GM12873 (cell line): Measurements from ENCODE around the gene CGNL1.

Experiments
- TF ChIP-seq, protein P1 (sequence below): IDR thresholded peaks from 2 replicates; pipeline ENCODE4 v1.5.1; 2012; ENCODE audit warnings: low read depth, mild to moderate bottlenecking, moderate library complexity, low read length, control low read depth; ENCODE audit not compliant: insufficient read depth; ENCODE audit errors: missing control alignments

The CGNL1 gene

DNA sequence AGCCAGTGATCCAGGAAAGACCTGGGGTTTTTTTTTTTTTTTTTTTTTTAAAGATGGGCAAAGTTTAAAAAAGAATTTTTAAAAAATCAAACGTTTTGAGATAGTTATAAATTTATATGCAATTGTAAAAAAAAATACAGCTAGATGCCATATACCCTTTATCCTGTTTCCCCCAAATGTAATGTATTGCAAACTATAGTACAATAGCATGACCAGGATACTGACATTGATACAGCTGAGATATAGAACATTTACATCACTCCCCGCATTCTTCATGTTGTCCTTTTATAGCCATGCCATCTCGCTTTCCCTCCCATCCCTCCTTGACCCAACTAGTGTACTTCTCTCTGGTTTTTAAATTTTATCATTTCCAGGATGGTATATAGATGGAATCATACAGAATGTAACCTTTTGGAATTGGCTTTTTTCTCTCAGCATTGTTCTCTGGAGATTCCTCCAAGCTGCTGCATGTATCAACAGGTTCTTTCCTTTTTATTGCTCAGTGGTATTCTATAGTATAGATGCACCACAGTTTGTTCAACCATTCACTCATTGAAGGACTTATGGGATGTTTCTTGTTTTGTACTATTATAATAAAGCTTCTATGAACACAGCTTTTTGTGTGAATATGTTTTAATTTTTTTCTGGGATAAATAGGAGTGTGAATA lies 104.9 kb downstream of the CGNL1 start:
- TF ChIP-seq, protein P1, sequence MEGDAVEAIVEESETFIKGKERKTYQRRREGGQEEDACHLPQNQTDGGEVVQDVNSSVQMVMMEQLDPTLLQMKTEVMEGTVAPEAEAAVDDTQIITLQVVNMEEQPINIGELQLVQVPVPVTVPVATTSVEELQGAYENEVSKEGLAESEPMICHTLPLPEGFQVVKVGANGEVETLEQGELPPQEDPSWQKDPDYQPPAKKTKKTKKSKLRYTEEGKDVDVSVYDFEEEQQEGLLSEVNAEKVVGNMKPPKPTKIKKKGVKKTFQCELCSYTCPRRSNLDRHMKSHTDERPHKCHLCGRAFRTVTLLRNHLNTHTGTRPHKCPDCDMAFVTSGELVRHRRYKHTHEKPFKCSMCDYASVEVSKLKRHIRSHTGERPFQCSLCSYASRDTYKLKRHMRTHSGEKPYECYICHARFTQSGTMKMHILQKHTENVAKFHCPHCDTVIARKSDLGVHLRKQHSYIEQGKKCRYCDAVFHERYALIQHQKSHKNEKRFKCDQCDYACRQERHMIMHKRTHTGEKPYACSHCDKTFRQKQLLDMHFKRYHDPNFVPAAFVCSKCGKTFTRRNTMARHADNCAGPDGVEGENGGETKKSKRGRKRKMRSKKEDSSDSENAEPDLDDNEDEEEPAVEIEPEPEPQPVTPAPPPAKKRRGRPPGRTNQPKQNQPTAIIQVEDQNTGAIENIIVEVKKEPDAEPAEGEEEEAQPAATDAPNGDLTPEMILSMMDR, result no peak

DNA sequence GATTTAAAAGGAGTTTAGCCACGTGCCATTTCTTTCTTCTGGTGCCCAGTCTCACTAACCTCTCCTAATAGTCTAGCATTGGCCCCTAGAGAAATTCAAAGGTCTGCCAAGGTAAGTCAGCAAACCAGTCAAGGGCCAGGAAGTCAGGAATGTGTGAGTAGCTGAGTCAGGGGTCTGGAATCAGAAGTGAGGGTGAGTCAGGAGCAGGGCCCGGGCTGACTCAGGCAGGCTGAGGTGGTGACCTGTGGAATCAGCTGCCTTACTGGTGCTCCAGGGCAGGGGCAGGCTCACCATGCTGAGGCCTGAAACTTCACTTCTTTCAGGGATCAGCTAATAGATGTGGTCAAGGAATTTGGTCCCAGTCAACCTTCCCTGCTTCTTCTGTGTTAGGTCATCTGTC lies 109.6 kb downstream of the CGNL1 start:
- TF ChIP-seq, protein P1, result no peak

DNA sequence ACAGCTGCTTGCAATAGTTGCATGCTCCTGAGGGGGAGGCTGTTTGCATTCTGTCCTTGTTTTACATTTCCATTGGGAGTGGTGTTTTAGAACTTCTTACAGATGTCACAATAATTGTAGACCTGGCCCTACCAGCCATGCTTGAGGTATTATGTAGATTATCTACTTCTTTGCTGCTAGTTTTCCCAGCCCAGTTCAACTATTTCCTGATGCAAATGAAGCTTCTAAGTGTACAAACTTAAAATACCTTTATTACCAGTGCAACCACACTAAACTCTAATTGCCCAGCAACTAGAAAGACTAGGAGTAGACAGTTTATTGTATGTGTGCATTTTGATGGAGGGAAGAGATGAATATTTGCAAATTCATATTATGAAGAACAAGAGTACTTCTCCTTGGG lies 110.5 kb downstream of the CGNL1 start:
- TF ChIP-seq, protein P1, result no peak

DNA sequence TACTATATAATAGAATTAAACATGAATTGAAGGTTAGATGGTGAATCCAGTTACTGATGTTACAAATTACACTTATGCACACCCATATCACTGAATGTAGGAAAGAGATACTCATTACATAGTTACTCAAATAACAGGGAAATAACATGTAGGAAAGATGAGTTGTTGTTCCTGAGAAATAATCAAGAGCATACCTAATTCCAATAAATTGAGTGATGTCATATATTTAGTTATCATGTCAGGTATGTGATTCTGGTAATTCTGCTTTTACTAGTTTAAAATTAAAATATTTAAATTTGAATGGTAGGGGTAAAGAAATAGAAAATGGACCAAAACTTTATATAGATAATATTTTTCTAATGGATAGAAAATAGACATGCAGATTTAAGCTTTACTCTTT lies 112.8 kb downstream of the CGNL1 start:
- TF ChIP-seq, protein P1, result no peak

DNA sequence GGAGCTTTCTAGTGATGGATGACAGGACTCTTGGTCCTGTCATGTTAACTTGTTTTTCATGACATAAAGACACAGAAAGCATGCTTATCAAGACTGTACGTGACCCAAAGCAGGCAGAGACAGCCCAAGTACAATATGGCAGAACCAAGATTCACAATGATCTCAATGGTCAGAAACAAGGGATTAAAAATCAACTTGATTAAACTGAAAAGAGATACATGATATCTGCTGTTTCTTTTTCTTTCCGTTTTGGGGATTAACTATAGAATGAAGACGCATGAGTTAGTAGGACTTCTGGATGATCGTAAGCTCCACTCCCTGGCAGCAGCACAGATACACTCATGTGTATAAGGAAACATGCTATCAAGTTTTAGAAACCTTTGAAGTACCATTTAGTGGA lies 117.0 kb downstream of the CGNL1 start:
- TF ChIP-seq, protein P1, result no peak

DNA sequence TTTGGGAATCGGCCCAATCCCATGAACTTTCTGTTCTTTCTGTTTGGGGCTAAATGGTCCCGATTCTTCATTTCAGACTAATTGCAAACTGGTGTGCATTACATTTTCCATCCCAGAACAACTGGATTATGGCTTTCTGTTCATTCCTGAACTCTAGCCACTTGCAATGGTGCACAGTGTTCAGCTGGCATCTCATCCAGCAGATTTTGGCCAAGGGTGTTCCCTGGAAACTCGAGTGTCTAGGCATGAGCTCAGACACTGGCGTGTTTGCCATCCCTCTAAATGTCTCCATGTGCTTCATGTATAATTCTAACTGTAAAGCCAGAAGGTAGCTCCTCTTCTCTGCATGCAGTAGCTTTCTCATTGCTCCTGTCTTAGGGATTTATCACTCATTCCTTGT lies 118.3 kb downstream of the CGNL1 start:
- TF ChIP-seq, protein P1, result no peak

DNA sequence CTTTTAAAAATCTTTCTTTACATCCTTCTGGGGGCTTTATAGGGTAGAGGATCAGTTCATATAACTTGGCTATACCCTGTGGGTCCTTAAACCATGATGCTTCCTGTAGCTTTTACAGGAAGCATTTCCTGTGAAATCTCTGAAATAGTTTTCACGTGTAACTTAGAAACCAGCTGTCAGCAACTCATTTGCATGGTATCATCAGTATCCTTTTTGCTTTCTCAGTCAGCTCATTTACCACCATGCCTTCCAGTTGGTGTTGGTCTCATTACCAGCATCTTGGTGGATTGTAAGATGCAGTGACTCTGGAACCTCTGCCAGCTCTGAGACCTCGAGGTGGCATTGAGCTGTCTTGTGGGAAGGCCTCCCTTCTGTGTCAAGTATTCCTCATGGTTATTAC lies 118.7 kb downstream of the CGNL1 start:
- TF ChIP-seq, protein P1, result no peak
